NCI-H146 (cell line): ENCODE data around the gene HPN.
"Not testable (repeated sequence)": the region's sequence is repeated elsewhere in the genome, so short reads cannot be mapped to it uniquely, and the experiment has no call there.

ENCODE experiments used
- DNase-seq: peaks from one replicate; lab custom pipeline; 2025; lab: John Stamatoyannopoulos, UW

The HPN gene

DNA sequence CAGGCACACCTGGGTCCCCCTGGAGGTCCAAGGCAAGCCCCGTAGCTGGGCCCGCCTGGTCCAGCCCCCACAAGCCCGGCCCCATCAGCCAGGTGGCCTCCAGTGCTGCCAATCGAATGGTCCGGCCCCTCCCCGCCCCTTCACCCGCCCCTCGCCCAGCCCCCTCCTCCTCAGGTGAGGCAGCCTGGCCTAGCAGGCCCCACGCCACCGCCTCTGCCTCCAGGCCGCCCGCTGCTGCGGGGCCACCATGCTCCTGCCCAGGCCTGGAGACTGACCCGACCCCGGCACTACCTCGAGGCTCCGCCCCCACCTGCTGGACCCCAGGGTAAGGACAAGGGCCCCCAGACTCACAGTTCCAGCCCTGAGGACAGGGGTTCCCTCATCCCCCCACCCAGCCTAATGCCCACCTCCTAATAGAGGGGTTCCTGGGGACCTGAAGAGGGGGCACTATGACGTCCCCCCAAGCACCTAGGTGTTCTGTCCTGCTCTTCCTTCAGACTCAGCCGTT lies at the start of gene HPN:
Gene HPN, plus strand, starts transcription at position 174 of the 508 bp plus-strand sequence. CDS start 786 bp downstream, outside the sequence.
- no peak for DNase-seq

DNA sequence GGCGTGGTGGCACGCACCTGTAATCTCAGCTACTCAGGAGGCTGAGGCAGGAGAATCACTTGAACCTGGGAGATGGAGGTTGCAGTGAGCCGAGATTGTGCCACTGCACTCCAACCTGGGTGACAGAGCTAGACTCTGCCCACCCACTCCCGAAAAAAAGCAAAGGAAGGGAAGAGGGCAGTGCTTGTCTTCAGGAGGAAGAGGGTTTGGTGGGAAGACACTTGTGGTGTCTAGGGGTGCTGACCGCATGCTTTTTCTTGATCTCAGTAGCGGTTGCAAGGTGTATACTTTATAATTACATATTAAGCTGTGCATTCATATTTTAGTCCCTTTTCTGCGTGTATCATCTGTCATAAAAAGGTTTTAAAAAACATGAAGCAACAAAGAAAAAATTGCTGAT lies 48.9 kb upstream of the HPN start:
- not testable (repeated sequence) for DNase-seq

DNA sequence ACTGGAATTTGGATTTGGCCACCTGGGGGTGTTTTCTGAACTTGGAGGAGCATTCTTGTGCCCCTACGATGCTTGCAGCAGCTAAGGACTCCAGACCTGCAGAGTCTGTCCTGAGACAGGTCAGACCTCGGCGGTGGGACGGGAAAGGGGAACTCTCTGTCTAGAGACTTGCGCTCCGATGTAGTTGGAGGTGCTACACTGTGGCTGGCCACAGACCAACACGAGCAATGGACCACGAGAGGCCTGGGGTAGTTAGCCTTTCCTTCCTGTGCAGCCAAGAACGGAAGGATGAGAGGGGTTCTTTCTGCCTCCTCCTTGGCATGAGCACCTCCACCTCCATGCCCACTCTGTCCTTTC lies 47.3 kb upstream of the HPN start:
- DNase-seq = no peak

DNA sequence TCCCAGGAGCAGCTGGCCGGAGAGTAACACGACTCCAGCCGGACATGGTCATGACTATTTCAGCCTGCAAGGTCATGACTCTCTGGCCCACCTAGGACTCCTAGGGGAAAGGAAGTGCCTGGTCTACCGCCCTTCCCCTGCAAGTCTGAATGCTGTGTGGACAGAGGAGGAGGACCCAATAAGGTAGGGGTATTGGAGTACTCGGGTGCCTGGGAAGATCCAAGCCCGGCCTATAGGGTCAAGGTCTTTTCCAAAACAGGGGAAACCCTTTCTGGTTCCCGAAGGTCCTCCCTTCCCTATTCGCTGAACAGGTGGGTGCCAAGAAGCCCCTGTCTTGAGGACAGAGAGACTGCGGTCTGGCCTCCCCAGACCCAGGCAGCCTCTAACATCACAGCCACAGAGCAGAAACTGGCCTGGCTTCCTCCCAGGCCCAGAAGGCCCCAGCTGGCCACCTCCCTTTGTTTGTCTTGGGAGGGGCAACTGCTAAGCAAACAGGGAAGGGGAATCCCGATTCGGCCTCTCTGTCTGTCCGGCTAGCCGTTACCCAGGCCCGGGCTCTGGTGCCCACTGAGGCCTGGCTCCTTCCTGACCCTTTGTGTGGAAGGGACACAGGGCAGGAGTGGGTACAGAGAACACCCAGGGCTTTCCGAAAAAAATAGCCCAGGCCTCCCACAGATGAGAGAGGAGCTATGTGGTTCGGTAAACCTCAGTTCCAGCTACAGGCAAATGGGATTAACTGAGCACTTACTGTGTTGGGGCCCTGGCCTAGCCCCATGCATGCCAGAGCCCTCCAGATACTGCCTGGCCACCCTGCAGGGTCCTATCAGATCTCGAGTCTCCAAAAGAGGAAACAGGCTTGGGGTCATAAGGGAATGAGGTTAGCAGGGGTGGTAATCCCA lies 46.6 kb upstream of the HPN start:
- DNase-seq = peak; percentile 79

DNA sequence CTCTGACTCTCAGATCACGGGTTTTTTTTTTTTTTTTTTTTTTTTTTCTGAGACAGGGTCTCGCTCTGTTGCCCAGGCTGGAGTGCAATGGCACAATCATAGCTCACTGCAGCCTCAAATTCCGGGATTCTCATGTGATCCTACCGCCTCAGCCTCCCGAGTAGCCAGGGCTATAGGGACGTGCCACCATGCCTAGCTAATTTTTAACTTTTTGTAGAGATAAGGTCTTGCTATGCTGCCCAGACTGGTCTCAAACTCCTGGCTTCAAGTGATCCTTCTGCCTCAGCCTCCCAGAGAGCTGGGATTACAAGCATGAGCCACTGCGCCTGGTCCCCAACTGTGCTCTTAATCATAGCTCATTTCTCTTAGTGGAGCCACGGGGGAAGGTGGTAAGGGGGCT lies 46.0 kb upstream of the HPN start:
- no peak for DNase-seq

DNA sequence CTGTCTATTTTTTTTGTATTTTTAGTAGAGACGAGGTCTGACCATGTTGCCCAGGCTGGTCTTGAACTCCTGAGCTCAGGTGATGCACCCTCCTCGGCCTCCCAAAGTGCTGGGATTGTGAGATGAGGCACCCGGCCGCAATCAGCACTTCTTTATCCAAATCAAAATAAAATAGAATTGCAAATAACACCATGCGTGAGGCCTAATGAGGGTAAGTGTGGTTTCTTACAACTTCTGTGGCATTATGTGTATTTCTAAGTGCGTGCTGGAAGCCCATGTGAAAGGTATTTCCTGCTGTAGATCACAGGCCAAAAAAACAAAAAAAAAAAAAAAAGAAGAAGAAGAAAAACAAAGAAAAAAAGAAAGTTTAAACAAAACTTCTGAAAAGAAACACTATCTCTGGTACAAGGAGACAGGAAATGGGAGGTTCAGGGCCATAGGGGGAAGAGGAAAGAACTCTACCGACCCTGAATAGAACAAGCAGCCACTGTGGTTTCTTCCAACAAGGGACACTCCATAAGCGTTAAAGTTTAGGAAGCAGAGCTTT lies 44.4 kb upstream of the HPN start:
- DNase-seq = no peak

DNA sequence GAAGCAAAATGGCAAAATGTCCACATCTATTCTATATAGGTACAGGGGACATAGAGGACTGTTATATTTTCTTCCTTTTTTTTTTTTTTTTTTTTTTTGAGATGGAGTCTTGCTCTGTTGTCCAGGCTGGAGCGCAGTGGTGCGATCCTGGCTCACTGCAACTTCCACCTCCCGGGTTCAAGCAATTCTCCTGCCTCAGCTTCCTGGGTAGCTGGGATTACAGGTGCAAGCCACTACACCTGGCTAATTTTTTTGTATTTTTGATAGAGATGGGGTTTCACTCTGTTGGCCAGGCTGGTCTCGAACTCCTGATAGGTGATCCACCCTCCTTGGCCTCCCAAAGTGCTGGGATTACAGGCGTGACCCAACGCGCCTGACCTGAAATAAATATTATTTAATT lies 43.3 kb upstream of the HPN start:
- not testable (repeated sequence) for DNase-seq

DNA sequence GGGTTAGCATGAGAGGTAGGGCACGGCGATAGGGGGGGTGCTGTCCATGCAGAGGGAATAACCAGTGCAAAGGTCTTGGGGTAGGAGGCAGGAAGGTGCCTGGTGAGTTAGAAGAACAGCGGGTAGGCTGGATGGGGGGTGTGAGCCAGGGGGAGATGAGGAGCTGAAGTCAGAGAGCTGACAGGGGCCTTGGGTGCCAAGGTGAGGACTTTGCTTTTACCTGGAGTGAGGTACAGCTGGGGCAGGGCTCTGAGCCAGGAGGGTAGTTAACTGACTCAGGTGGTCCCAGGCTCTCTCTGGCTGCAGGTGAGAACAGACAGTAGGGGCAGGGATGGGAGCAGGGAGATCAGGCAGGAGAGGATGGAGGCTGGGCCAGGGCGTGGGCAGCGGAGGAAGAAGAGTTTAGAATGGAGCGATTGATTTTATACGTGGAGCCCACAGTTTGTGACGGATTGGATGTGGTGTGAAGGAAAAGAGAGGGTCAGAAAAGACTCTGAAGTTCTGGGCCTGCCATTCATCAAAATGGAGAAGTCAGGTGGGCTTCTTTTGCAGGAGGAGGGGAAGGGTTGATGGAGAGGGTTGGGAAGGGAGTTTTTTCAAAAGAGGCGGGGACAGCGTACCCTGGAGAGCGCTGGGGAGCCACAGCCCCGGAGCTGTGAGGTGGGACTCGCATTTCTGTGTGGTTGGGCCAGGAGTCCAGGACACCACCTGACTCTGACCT lies 42.6 kb upstream of the HPN start:
- no peak for DNase-seq

DNA sequence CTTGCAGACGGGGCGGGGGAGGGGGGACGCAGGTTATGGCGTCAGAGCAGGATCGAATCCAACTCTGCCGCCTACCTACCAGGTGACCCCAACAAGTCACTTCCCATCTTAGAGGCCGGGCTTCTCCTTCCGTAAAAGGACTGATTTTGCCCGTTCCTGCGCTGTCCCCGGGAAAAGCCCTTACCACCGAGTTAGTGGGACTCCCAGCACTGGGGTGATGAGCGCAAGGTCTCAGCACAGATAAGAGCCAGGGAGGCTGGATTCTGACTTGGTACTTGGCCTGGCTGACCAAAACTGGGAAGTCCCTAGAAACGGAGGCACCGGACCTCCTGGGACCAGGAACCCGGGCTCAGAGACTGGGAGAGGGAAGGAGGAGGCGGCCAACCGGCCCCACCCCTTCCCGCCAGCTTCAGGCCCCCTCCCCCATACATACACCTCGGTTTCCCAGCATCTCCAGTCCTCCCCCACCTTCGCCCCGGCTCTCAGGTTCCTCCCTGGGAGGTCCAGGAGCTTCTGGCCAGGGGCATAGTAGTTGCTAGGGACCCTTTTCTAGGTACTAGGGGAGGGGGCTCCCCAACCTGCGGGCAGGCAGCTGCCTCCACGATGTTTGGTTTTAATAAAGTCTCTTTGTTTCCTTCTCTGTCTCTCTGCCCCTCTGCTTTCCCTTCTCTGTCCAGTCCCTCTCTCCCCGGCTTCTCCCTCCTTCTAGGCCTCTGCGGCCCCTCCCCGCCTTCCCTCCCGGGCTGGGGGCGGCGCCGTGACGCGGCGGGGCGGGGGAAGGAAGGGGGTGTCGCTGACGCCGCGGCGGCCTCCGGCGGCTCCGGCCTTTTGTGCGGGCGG lies 41.8 kb upstream of the HPN start, which contains the start of gene GRAMD1A:
Gene GRAMD1A, plus strand, starts transcription at position 826 of the 840 bp plus-strand sequence. CDS start 156 bp downstream, outside the sequence.
- peak; percentile 89 for DNase-seq

DNA sequence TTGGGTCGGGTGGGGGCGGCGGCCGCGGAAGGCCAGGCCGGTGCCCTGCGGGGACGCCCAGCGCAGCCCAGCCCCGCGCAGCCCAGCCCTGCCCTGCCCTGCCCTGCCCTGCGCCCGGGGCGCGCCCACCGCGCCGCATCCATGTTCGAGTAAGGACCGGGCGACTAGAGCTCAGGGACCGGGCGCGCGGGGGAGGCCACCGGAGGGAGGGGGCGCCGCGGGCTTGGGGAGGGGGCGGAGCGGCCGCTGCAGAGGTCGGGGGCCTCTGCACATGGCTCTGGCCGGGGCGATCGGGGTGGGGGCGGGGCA lies 41.2 kb upstream of the HPN start:
- no peak for DNase-seq

DNA sequence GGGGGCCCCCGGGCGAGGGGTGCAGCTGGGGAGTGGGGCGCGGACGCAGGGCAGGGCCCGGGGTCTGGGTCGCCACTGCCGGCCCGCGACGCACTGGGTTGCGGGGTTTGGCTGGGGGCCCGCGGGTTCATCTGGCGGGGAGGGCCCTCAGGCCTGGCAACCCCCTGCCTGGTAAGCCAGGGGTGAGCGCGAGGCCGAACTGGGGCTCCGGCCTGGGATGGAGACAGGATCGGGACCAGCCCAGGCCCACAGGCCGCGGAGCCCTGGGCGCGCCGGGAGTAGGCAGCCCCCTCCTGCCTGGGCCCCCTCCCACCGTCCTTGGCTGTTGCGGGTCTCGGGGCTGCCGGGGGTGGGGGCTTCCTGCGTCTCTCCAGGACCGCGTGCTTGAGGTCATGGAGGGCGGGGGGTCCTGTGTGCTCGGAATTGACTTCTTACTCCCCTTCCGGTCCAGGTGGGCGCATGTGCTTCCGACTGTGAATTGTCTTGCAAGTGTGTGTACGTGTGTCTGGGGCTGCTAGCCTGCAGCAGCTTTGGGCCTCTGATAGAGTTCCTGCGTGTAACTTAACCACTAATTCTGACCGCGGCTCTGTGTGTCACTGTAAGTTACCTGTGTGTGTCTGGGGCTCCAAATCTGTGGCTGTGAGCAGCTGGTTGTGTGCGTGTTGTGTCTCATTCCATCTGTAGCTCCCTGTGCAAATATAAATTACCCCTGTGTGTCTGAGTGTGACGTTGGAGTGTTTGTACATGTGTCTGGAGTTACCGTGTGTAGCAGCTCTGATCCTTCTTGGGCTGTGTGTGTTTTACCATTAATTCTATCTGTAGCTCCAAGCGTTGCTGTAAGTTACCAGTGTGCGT lies 40.6 kb upstream of the HPN start:
- DNase-seq = peak; percentile 74

DNA sequence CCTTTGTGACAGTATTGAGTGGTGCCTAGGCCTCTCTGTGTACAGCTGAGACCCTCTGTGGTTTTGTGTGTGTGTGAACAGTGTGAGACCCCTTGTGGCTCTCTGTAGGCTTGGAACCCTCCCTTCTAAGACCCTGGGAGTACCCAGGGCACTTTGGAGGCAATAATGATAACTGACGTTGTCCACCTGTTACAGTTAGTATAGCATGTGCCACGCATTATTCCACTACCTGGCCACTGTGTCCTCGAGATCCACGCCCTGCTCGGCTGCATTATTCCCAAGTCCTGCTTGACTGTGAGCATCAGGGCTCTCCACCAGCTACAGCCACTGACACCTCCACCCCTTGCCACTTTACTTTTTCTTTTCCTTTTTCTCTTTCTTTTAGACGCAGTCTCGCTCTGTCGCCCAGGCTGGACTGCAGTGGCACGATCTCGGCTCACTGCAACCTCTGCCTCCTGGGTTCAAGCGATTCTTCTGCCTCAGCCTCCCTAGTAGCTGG lies 39.4 kb upstream of the HPN start:
- no peak for DNase-seq

DNA sequence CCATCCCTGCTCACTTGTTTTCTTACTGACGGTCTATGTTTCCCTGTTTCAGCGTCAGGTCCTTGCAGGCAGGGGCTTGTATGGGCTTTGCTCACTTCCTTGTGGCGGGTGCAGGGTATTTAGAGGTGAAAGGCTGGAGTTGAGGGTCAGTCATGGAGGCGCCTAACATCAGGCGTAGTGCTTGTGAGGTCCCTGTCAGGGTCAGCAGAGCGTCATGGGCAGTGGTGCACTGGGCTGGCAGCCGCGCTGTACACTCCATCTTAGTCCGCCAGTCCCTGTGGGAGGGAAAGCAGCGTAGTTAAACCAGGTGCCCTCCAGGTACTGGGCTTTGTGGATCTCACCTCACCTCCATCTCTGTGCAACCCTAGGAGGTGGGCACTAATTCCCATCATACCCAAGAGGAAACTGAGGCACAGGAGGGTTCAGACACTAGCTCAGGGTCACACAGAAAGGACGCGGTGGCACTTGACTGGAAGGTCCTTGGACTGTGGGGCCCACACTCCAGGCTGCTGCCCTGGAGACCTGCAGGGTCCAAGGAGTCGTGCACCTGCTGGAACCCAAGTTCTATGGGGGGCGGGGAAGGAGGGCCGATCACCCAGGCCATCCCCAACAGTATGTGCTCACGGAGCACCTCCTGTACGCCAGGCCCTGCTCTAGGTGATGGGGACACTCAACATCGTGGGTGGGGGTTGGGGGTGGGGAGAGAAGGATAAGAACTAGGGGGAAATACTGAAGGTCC lies 36.8 kb upstream of the HPN start:
- no peak for DNase-seq

DNA sequence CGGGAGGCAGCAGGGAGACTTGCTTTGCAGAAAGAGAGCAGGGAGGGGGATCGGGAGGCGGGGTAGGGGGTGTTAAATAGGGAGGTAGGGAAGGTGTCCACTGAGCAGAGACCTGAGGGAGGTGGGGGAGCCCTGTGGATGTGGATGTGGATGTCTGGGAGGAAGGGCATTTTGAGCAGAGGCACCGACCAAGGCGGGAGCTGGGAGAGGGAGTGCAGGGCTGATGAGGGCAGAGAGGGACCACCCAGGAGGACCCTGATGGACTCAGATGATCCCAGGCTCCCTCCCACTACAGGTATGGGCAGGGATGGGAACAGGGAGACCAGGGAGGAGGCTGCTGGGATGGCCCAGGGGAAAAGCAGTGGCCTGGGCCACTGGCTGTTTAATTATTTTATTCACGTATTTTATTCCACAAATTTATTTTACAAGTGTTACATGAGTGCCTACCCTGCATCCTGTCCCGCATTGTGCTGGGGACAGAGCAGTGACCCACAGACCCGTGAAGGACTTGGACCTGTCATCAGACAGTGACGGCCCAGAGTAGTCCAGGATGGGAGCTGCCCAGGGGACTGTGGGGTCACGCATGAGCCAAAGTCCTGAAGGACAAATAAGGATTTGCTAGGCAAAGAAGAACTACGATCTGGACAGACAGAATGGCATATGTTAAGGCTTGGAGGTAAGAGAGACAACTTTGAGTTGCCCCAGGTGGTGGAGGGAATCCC lies 36.1 kb upstream of the HPN start:
- no peak for DNase-seq

DNA sequence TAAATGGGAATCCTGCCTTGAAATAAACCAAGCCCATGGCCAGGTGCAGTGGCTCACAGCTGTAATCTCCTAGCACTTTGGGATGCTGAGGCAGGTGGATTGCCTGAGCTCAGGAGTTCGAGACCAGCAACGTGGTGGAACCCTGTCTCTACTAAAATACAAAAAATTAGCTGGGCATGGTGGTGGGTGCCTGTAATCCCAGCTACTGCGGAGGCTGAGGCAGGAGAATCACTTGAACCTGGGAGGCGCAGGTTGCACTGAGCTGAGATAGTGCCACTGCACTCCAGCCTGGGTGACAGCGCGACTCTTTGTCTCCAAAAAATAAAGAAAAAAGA lies 35.5 kb upstream of the HPN start:
- DNase-seq = not testable (repeated sequence)

DNA sequence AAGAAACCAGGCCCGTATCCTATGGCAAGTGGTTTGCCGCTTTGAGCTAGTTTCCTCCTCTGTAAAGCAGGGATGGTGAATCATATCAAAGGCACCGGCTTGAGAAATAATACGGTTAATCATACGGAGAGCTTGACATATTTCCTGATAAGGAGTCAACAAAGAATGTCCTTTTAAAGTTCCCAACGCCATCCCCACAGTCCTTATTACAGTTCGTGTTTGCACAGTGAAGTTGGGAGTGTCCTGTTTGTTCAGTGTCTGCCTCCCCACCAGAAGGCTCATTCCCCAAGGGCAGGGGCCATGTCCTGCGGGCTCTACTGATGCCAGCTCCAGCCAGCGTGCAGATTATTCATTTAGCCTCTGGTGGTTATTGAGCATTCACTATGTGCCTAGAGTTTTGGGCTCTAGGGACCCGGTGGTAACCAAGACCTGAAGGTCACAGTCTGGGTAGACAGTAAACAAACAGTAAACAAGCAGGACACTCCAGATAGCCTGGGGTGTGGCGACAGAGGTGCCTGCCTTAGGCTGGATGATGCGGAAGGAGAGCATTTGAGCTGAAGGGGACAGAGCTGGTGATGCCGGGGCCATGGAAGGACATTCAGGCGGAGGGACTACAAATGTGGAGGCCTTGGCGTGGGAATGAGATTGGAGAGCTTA lies 35.1 kb upstream of the HPN start:
- peak; percentile 66 for DNase-seq

DNA sequence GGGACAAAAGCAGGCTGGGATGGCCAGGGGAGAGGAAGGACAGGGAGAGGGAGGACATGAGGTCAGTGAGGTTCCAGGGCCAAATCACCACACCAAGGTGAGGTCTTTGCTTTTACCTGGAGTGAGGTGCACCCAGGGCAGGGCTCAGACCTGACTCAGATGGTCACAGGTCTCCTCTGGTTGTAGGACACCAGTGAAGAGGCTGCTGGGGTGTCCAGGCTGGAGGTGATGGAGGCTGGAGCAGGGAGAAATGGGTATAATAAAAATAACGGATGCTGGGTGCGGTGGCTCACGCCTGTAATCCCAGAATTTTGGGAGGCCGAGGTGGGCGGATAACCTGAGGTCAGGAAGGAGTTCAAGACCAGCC lies 34.5 kb upstream of the HPN start:
- no peak for DNase-seq

DNA sequence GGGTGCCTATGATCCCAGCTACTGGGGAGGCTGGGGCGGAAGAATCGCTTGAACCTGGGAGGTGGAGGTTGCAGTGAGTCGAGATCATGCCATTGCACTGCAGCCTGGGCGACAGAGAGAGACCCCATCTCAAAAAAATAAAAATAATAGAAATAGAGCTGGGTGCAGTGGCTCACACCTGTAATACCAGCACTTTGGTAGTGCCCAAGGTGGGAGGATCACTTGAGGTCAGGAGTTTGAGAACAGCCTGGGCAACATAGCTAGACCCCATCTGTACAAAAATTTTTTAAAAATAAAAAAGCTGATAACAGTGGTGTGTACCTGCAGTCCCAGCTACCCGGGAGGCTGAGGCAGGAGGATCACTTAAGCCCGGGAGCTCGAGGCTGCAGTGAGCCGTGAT lies 34.1 kb upstream of the HPN start:
- DNase-seq = not testable (repeated sequence)

DNA sequence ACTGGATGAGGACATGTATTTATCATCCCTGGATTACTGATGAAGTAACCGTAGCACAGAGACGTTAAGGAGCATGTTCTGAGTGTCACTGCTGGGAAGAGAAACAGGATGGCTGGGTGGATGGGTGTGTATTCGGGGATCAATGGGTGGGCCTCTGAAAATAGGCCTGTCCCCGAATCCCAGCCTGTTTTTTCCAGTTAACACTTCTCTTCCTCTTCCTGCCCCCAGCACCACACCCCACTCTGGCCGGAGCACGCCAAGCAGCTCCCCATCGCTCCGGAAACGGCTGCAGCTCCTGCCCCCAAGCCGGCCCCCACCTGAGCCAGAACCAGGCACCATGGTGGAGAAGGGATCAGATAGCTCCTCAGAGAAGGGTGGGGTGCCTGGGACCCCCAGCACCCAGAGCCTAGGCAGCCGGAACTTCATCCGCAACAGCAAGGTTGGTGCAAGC lies 32.6 kb upstream of the HPN start:
- DNase-seq = no peak
